CD14-positive monocyte (primary cell): ENCODE results near the gene MSANTD3. TPM values are rescaled to one million over a fixed set of nuclear protein-coding genes. Genes with fewer than 3 reads are reported as not detected.

Experiments used
- DNase-seq, 3 donors: peaks; one replicate each; pipeline ENCODE4 v3.0.0-alpha.2; 2011 to 2022
- H2AFZ ChIP-seq: 2 replicates; pipeline ENCODE4 v1.6.0; 2012; ENCODE audit warnings: mild to moderate bottlenecking, low read depth, low read length, inconsistent platforms; ENCODE audit not compliant: insufficient read depth, poor library complexity, severe bottlenecking
- H3K27ac ChIP-seq, 2 donors: 1 replicate in 1 of 2; 2 replicates in 1 of 2; pipeline ENCODE4 v1.5.1; 2012 to 2013; ENCODE audit warnings: low read length in 2 of 2, control low read depth in 1 of 2, inconsistent platforms in 1 of 2, low read depth in 1 of 2, mild to moderate bottlenecking in 1 of 2
- H3K27me3 ChIP-seq, 2 donors: one replicate each; pipeline versions ENCODE4 v1.6.0 to v1.6.1; 2011 to 2013; ENCODE audit warnings: low read length in 2 of 2; ENCODE audit not compliant: control insufficient read depth in 2 of 2, insufficient read depth in 2 of 2
- H3K36me3 ChIP-seq, 2 donors: replicated peaks in 1 of 2; 1 replicate in 1 of 2; 2 replicates in 1 of 2; pipeline versions ENCODE4 v1.5.1 to v1.6.1; 2012 to 2013; ENCODE audit warnings: low read length in 2 of 2, control low read depth in 1 of 2, inconsistent platforms in 1 of 2, mild to moderate bottlenecking in 1 of 2; ENCODE audit not compliant: insufficient read depth in 2 of 2, control insufficient read depth in 1 of 2
- H3K4me1 ChIP-seq, 2 donors: 1 replicate in 1 of 2; 2 replicates in 1 of 2; pipeline versions ENCODE4 v1.5.1 to v1.6.1; 2012 to 2013; ENCODE audit warnings: low read length in 2 of 2, control low read depth in 1 of 2, inconsistent platforms in 1 of 2, mild to moderate bottlenecking in 1 of 2, moderate library complexity in 1 of 2; ENCODE audit not compliant: insufficient read depth in 2 of 2, control insufficient read depth in 1 of 2
- H3K4me2 ChIP-seq: replicated peaks from 2 replicates; pipeline ENCODE3; 2012; ENCODE audit warnings: low read length, moderate library complexity, mild to moderate bottlenecking; ENCODE audit not compliant: poor library complexity, severe bottlenecking; ENCODE audit errors: extremely low read depth
- H3K4me3 ChIP-seq, 3 experiments: fragments of 200-600 bp in 1 of 3; sonication (generic) in 1 of 3; replicated peaks in 1 of 3; 1 replicate in 2 of 3; 2 replicates in 1 of 3; pipeline ENCODE4 v1.5.1; 2011 to 2013; ENCODE audit warnings: low read length in 3 of 3, mild to moderate bottlenecking in 3 of 3, control low read depth in 2 of 3, low read depth in 2 of 3, inconsistent platforms in 1 of 3, moderate library complexity in 1 of 3
- H3K79me2 ChIP-seq: 2 replicates; pipeline ENCODE4 v1.6.0; 2012; ENCODE audit warnings: mild to moderate bottlenecking, control low read depth, inconsistent platforms, low read length, moderate library complexity; ENCODE audit not compliant: insufficient read depth
- H3K9ac ChIP-seq: 2 replicates; pipeline ENCODE4 v1.6.0; 2017; ENCODE audit warnings: low read length, mild to moderate bottlenecking; ENCODE audit not compliant: insufficient read depth, poor library complexity, severe bottlenecking
- H3K9me3 ChIP-seq, 2 donors: replicated peaks in 1 of 2; 1 replicate in 1 of 2; 2 replicates in 1 of 2; pipeline versions ENCODE4 v1.5.1 to v1.6.1; 2012 to 2013; ENCODE audit warnings: low read length in 2 of 2, control low read depth in 1 of 2; ENCODE audit not compliant: control insufficient read depth in 1 of 2, insufficient read depth in 1 of 2
- H4K20me1 ChIP-seq: 2 replicates; pipeline ENCODE4 v1.6.0; 2012; ENCODE audit warnings: mild to moderate bottlenecking, low read length, control low read depth, moderate library complexity; ENCODE audit not compliant: insufficient read depth
- H3K27ac Mint-ChIP-seq, 7 donors: one replicate each; pipeline ENCODE4 v1.8.0; 2020; ENCODE audit warnings: mild to moderate bottlenecking in 7 of 7, mixed read lengths in 7 of 7, moderate library complexity in 6 of 7, inconsistent platforms in 2 of 7
- H3K27me3 Mint-ChIP-seq, 3 donors: one replicate each; pipeline ENCODE4 v1.8.0; 2021 to 2022; ENCODE audit warnings: low read depth in 3 of 3, mild to moderate bottlenecking in 3 of 3, mixed read lengths in 3 of 3, moderate library complexity in 3 of 3, inconsistent platforms in 1 of 3
- H3K36me3 Mint-ChIP-seq, 2 donors: one replicate each; pipeline ENCODE4 v1.8.0; 2020; ENCODE audit warnings: mixed read lengths in 2 of 2, inconsistent platforms in 1 of 2, mild to moderate bottlenecking in 1 of 2
- H3K4me1 Mint-ChIP-seq: one replicate; pipeline ENCODE4 v1.8.0; 2020; ENCODE audit warnings: mild to moderate bottlenecking, mixed read lengths
- H3K4me3 Mint-ChIP-seq, 2 donors: one replicate each; pipeline ENCODE4 v1.8.0; 2020; ENCODE audit warnings: mild to moderate bottlenecking in 2 of 2, mixed read lengths in 2 of 2, moderate library complexity in 1 of 2
- H3K9me3 Mint-ChIP-seq, 7 donors: one replicate each; pipeline ENCODE4 v1.8.0; 2020 to 2022; ENCODE audit warnings: mixed read lengths in 7 of 7, mild to moderate bottlenecking in 6 of 7, moderate library complexity in 6 of 7, inconsistent platforms in 2 of 7
- CTCF ChIP-seq: fragments of 200-600 bp; IDR thresholded peaks from one replicate; pipeline ENCODE4 v1.8.0; 2022; ENCODE audit warnings: antibody characterized with exemption, mild to moderate bottlenecking
- WGBS: methylation state at CpG from one replicate; pipeline ENCODE4 v1.1.5; 2013; ENCODE audit warnings: missing lambda C conversion rate; ENCODE audit not compliant: insufficient coverage; 5-methylcytosine and 5-hydroxymethylcytosine counted together
- intact Hi-C, 2 donors: fragments of 100-400 bp; cut with micrococcal nuclease; formaldehyde crosslinking; loops; one replicate each; pipeline versions ENCODE4 v1.15.0 to v1.15.1; 2023
- polyA plus RNA-seq, 3 donors: library from polyadenylated mRNA; depleted of rRNA in 1 of 3; unstranded in 2 of 3; stranded (reverse) in 1 of 3; fragments of 300-500 nt in 2 of 3; fragments of >200 nt in 1 of 3; fragmentation: Illumina TruSeq in 2 of 3; gene quantifications; 1 replicate in 2 of 3; 2 replicates in 1 of 3; pipeline ENCODE4 v1.2.3, GENCODE V29; 2012 to 2021

MSANTD3 gene
- polyA plus RNA-seq, 3 donors: 0.82 to 1.7 (median 1.1) TPM

GRCh38 chr9:100408546-100409175, 18.3 kb upstream of the MSANTD3 start:
- WGBS: 89% methylated on average over 2 of the region's 5 CpGs
- no peaks in the 10 kb centered on the region for H4K20me1 ChIP-seq
- peaks cover 22% of the 10 kb centered on the region for H3K4me1 Mint-ChIP-seq
- no peaks in the 10 kb centered on the region for H3K36me3 ChIP-seq
- peaks cover 22% of the 10 kb centered on the region in 2 donors for H3K4me1 ChIP-seq
- no peaks in the 10 kb centered on the region for H3K36me3 Mint-ChIP-seq
- DNase-seq: no peak
- intact Hi-C loops: no loop called here
- no peaks in the 10 kb centered on the region for H3K79me2 ChIP-seq
- H3K27ac Mint-ChIP-seq: no peak overlapping the region
- H3K9me3 Mint-ChIP-seq: peaks cover 0 to 5% (median 3%) of the 10 kb centered on the region in 7 donors
- peaks cover 0 to 4% (median 2%) of the 10 kb centered on the region in 3 donors for H3K27me3 Mint-ChIP-seq
- H3K27ac ChIP-seq: no peak overlapping the region
- H3K27me3 ChIP-seq: no peaks in the 10 kb centered on the region
- no peak overlapping the region for H2AFZ ChIP-seq
- H3K9me3 ChIP-seq: no peaks in the 10 kb centered on the region
- no peak overlapping the region for H3K9ac ChIP-seq
- no peak overlapping the region for H3K4me3 ChIP-seq
- no peak overlapping the region for H3K4me2 ChIP-seq
- H3K4me3 Mint-ChIP-seq: no peak overlapping the region
- TF ChIP-seq CTCF: no peak

- H3K9me3 Mint-ChIP-seq: peaks cover 0 to 5% (median 3%) of the 10 kb centered on the region in 7 donors
- Histone ChIP-seq H4K20me1 (no peaks in the 10 kb centered on the region), H3K36me3 (no peaks in the 10 kb centered on the region), H3K9me3 (no peaks in the 10 kb centered on the region), H3K4me2 (no peak overlapping the region), H2AFZ (no peak overlapping the region), H3K79me2 (no peaks in the 10 kb centered on the region), H3K4me3 (no peak overlapping the region), H3K27ac (no peak overlapping the region), H3K9ac (no peak overlapping the region), H3K4me1 (peaks cover 22% of the 10 kb centered on the region in 2 donors), H3K27me3 (no peaks in the 10 kb centered on the region)
- DNase-seq: no peak
- H3K4me3 Mint-ChIP-seq: no peak overlapping the region
- intact Hi-C loops: no loop called here
- H3K27ac Mint-ChIP-seq: no peak overlapping the region
- H3K27me3 Mint-ChIP-seq: peaks cover 0 to 4% (median 2%) of the 10 kb centered on the region in 3 donors
- no CpG with 5 or more reads among the region's 1 CpG for WGBS
- H3K36me3 Mint-ChIP-seq: no peaks in the 10 kb centered on the region
- H3K4me1 Mint-ChIP-seq: peaks cover 22% of the 10 kb centered on the region
- no peak for TF ChIP-seq CTCF
These were observed 17.8 kb upstream of the MSANTD3 start for GRCh38 chr9:100409176-100409556.
